ENCODE measurements around the gene FREM1. TPM values are rescaled to one million over a fixed set of nuclear protein-coding genes. Genes with fewer than 3 reads are reported as not detected.

FREM1 gene
- total RNA-seq, 1 donor from 2014 or later: 57.5 TPM

GRCh38 chr9:14731294-14731981, 178.8 kb downstream of the FREM1 start:
- peaks cover 18% of the 10 kb centered on the region for H3K36me3 Mint-ChIP-seq (ENCODE audit: low read depth)
- H3K27ac Mint-ChIP-seq (ENCODE audit: unreplicated experiment): no peak overlapping the region
- no peaks in the 10 kb centered on the region for H3K27me3 Mint-ChIP-seq (ENCODE audit: low read depth)
- H3K9me3 Mint-ChIP-seq: no peaks in the 10 kb centered on the region
- no peaks in the 10 kb centered on the region for H3K4me1 Mint-ChIP-seq
- DNase-seq (ENCODE audit: low read depth, low spot score): no peak
- TF ChIP-seq CTCF (conservative IDR thresholded peaks at IDR 0.05): no peak
- no peak overlapping the region for H3K4me3 Mint-ChIP-seq

GRCh38 chr9:14730461-14730898, 179.7 kb downstream of the FREM1 start:
- H3K9me3 Mint-ChIP-seq: no peaks in the 10 kb centered on the region
- H3K27me3 Mint-ChIP-seq (ENCODE audit: low read depth): no peaks in the 10 kb centered on the region
- H3K36me3 Mint-ChIP-seq (ENCODE audit: low read depth): peaks cover 16% of the 10 kb centered on the region
- no peak for TF ChIP-seq CTCF (conservative IDR thresholded peaks at IDR 0.05)
- no peaks in the 10 kb centered on the region for H3K4me1 Mint-ChIP-seq
- no peak for DNase-seq (ENCODE audit: low read depth, low spot score)
- no peak overlapping the region for H3K4me3 Mint-ChIP-seq
- no peak overlapping the region for H3K27ac Mint-ChIP-seq (ENCODE audit: unreplicated experiment)

GRCh38 chr9:14723301-14723700, 186.9 kb downstream of the FREM1 start:
- no peak for TF ChIP-seq CTCF (conservative IDR thresholded peaks at IDR 0.05)
- H3K27ac Mint-ChIP-seq (ENCODE audit: unreplicated experiment): peak overlapping the region; percentile 20
- peaks cover 17% of the 10 kb centered on the region for H3K4me1 Mint-ChIP-seq
- H3K9me3 Mint-ChIP-seq: no peaks in the 10 kb centered on the region
- peaks cover 2% of the 10 kb centered on the region for H3K36me3 Mint-ChIP-seq (ENCODE audit: low read depth)
- no peak for DNase-seq (ENCODE audit: low read depth, low spot score)
- H3K4me3 Mint-ChIP-seq: no peak overlapping the region
- H3K27me3 Mint-ChIP-seq (ENCODE audit: low read depth): peaks cover 6% of the 10 kb centered on the region

- peak within 1 kb of the TSS; percentile 20 for H3K27ac Mint-ChIP-seq (ENCODE audit: unreplicated experiment)
- H3K9me3 Mint-ChIP-seq: no peaks in the 10 kb centered on the region
- H3K4me1 Mint-ChIP-seq: peaks cover 17% of the 10 kb centered on the region
- TF ChIP-seq CTCF (conservative IDR thresholded peaks at IDR 0.05): no peak
- peaks cover 6% of the 10 kb centered on the region for H3K27me3 Mint-ChIP-seq (ENCODE audit: low read depth)
- peaks cover 2% of the 10 kb centered on the region for H3K36me3 Mint-ChIP-seq (ENCODE audit: low read depth)
- no peak within 1 kb of the TSS for H3K4me3 Mint-ChIP-seq
- no peak for DNase-seq (ENCODE audit: low read depth, low spot score)
These were observed 187.7 kb downstream of the FREM1 start, which contains the start of gene CER1 for GRCh38 chr9:14722391-14723035. Gene CER1 (minus strand): TSS chr9:14722733. CDS start chr9:14722672, 61 bp downstream.

GRCh38 chr9:14719231-14719923, 190.9 kb downstream of the FREM1 start:
- TF ChIP-seq CTCF (conservative IDR thresholded peaks at IDR 0.05): no peak
- Mint-ChIP-seq H3K9me3 (no peaks in the 10 kb centered on the region), H3K4me3 (no peak overlapping the region), H3K27me3 (ENCODE audit: low read depth) (peaks cover 6% of the 10 kb centered on the region), H3K4me1 (peaks cover 17% of the 10 kb centered on the region), H3K27ac (ENCODE audit: unreplicated experiment) (no peak overlapping the region), H3K36me3 (ENCODE audit: low read depth) (peaks cover 2% of the 10 kb centered on the region)
- DNase-seq (ENCODE audit: low read depth, low spot score): no peak

Measured in neural crest cell (in vitro differentiated cells).